IPS DF 4.7 (cell line): ENCODE results near the gene PSMG3.
"Not testable (repeated sequence)": the region's sequence is repeated elsewhere in the genome, so short reads cannot be mapped to it uniquely, and the experiment has no call there.

Source experiments
- DNase-seq: peaks from one replicate; pipeline ENCODE4 v3.0.0-alpha.2; 2013; ENCODE audit warnings: low spot score; ENCODE audit errors: extremely low read depth

Gene PSMG3

GRCh38 chr7:1597066-1597760 is 27.4 kb upstream of the PSMG3 start:
- DNase-seq = no peak

- DNase-seq = no peak
These were observed 26.6 kb upstream of the PSMG3 start for GRCh38 chr7:1596181-1597043.

- no peak for DNase-seq
These were observed 25.8 kb upstream of the PSMG3 start for GRCh38 chr7:1595636-1596035.

GRCh38 chr7:1595027-1595426 is 25.2 kb upstream of the PSMG3 start:
- DNase-seq = no peak

- DNase-seq = no peak
These were observed 24.1 kb upstream of the PSMG3 start for GRCh38 chr7:1593904-1594421.

GRCh38 chr7:1593091-1593866 is 23.4 kb upstream of the PSMG3 start:
- DNase-seq = no peak

- no peak for DNase-seq
These were observed 22.6 kb upstream of the PSMG3 start for GRCh38 chr7:1592299-1592871.

GRCh38 chr7:1591876-1592275 is 22.0 kb upstream of the PSMG3 start:
- no peak for DNase-seq

- no peak for DNase-seq
These were observed 21.6 kb upstream of the PSMG3 start for GRCh38 chr7:1591396-1591795.

- no peak for DNase-seq
These were observed 21.1 kb upstream of the PSMG3 start for GRCh38 chr7:1590887-1591286.

- no peak for DNase-seq
These were observed 20.6 kb upstream of the PSMG3 start for GRCh38 chr7:1590476-1590875.

- DNase-seq = no peak
These were observed 19.1 kb upstream of the PSMG3 start for GRCh38 chr7:1588978-1589377.

GRCh38 chr7:1587738-1588137 is 17.9 kb upstream of the PSMG3 start:
- no peak for DNase-seq

GRCh38 chr7:1586827-1587705 is 17.2 kb upstream of the PSMG3 start:
- DNase-seq = no peak

- DNase-seq = no peak
These were observed 16.4 kb upstream of the PSMG3 start for GRCh38 chr7:1586126-1586826.

GRCh38 chr7:1585142-1585981 is 15.5 kb upstream of the PSMG3 start:
- DNase-seq = no peak

- DNase-seq = no peak
These were observed 14.9 kb upstream of the PSMG3 start for GRCh38 chr7:1584700-1585099.

GRCh38 chr7:1583241-1583930 is 13.6 kb upstream of the PSMG3 start:
- DNase-seq = not testable (repeated sequence)
